ENCODE results near the gene TAAR2.

The TAAR2 gene

DNA sequence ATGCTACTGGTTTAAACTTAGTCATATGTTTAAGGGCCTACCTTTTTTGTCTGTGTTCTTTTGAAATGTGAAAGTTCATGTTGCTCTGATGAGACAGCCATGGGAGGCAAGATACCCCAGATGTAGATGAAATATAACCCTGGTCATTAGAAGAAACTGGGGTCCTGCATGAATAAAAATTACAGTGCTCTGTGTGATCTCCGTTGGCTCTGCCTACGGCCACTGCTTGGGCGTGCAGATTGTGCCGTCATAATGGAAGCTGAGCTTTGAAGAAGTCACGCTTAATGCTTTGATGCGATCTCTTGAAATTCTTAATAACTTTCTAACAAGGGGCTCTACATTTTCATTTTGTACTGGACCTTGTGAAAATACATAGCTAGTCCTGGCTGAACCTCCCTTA, at the start of gene TAAR2:
Gene TAAR2, minus strand, starts transcription at position 101 of the 400 bp plus-strand sequence. Its CDS starts 0 bp downstream, at position 101.
- ATAC-seq (ENCODE audit: low read depth) (no peak), DNase-seq (ENCODE audit: low spot score) (no peak)
- no peak within 1 kb of the TSS for H3K27ac ChIP-seq (ENCODE audit: poor library complexity, severe bottlenecking)
- no peak for TF ChIP-seq CTCF (IDR thresholded peaks at IDR 0.05; ENCODE audit: poor library complexity, severe bottlenecking)
- no peaks in the 10 kb centered on the region for H3K4me1 ChIP-seq (ENCODE audit: insufficient read depth, poor library complexity, severe bottlenecking)
- no peaks in the 10 kb centered on the region for H3K9me3 ChIP-seq (ENCODE audit: severe bottlenecking)
- no peaks in the 10 kb centered on the region for H3K27me3 ChIP-seq (ENCODE audit: insufficient read depth, poor library complexity, severe bottlenecking)
- H3K36me3 ChIP-seq (ENCODE audit: low read depth) = no peaks in the 10 kb centered on the region
- no peak within 1 kb of the TSS for H3K4me3 ChIP-seq (ENCODE audit: severe bottlenecking)

DNA sequence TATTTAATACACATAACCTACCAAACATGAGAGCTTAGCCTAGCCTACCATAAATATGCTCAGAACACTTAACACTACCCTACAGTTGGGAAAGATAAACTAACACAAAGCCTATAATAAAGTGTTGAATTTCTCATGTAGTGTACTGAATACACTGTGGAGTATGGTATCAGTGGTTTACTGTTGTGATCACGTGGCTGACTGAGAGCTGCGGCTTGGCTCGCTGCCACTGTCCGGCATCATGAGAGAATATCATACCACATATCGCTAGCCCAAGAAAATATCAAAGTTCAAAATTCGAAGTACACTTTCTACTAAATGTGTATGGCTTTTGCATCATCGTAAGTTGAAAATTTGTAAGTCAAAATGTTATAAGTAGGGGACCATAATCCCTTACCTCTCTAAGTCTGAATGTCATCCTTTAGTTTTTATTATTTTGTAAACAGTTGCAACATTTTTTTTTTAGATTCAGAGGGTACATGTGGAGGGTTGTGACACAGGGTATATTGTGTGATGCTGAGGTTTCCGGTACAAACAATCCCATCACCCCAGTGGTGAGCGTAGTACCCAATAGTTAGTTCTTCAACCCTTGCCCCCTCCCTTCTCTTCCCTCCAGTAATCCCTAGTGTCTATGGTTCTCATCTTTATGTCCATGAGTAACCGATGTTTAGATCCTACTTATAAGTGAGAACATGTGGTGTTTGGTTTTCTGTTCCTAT, 49.5 kb upstream of the TAAR2 start:
- H3K27me3 ChIP-seq (ENCODE audit: insufficient read depth, poor library complexity, severe bottlenecking) = no peaks in the 10 kb centered on the region
- H3K9me3 ChIP-seq (ENCODE audit: severe bottlenecking) = no peaks in the 10 kb centered on the region
- DNase-seq (ENCODE audit: low spot score) (no peak), ATAC-seq (ENCODE audit: low read depth) (no peak)
- H3K27ac ChIP-seq (ENCODE audit: poor library complexity, severe bottlenecking) = no peak overlapping the region
- TF ChIP-seq CTCF (IDR thresholded peaks at IDR 0.05; ENCODE audit: poor library complexity, severe bottlenecking) = no peak
- peaks cover 4% of the 10 kb centered on the region for H3K4me1 ChIP-seq (ENCODE audit: insufficient read depth, poor library complexity, severe bottlenecking)
- no peaks in the 10 kb centered on the region for H3K36me3 ChIP-seq (ENCODE audit: low read depth)
- no peak overlapping the region for H3K4me3 ChIP-seq (ENCODE audit: severe bottlenecking)

- no peaks in the 10 kb centered on the region for H3K9me3 ChIP-seq (ENCODE audit: severe bottlenecking)
- H3K27me3 ChIP-seq (ENCODE audit: insufficient read depth, poor library complexity, severe bottlenecking) = no peaks in the 10 kb centered on the region
- no peak overlapping the region for H3K27ac ChIP-seq (ENCODE audit: poor library complexity, severe bottlenecking)
- TF ChIP-seq CTCF (IDR thresholded peaks at IDR 0.05; ENCODE audit: poor library complexity, severe bottlenecking) = no peak
- H3K4me3 ChIP-seq (ENCODE audit: severe bottlenecking) = no peak overlapping the region
- peaks cover 4% of the 10 kb centered on the region for H3K4me1 ChIP-seq (ENCODE audit: insufficient read depth, poor library complexity, severe bottlenecking)
- DNase-seq (ENCODE audit: low spot score) (no peak), ATAC-seq (ENCODE audit: low read depth) (no peak)
- H3K36me3 ChIP-seq (ENCODE audit: low read depth) = no peaks in the 10 kb centered on the region
Observed at GRCh38 chr6:132671295-132671694, 47.2 kb upstream of the TAAR2 start.

GRCh38 chr6:132669690-132670291, 45.7 kb upstream of the TAAR2 start:
- H3K27me3 ChIP-seq (ENCODE audit: insufficient read depth, poor library complexity, severe bottlenecking) = no peaks in the 10 kb centered on the region
- TF ChIP-seq CTCF (IDR thresholded peaks at IDR 0.05; ENCODE audit: poor library complexity, severe bottlenecking) = peak; percentile 71
- ATAC-seq (ENCODE audit: low read depth) = peak; percentile 56
- H3K9me3 ChIP-seq (ENCODE audit: severe bottlenecking) = no peaks in the 10 kb centered on the region
- peaks cover 4% of the 10 kb centered on the region for H3K4me1 ChIP-seq (ENCODE audit: insufficient read depth, poor library complexity, severe bottlenecking)
- no peak overlapping the region for H3K27ac ChIP-seq (ENCODE audit: poor library complexity, severe bottlenecking)
- no peak for DNase-seq (ENCODE audit: low spot score)
- no peaks in the 10 kb centered on the region for H3K36me3 ChIP-seq (ENCODE audit: low read depth)
- H3K4me3 ChIP-seq (ENCODE audit: severe bottlenecking) = no peak overlapping the region

- Histone ChIP-seq H3K9me3 (ENCODE audit: severe bottlenecking) (no peaks in the 10 kb centered on the region), H3K4me1 (ENCODE audit: insufficient read depth, poor library complexity, severe bottlenecking) (peaks cover 4% of the 10 kb centered on the region), H3K4me3 (ENCODE audit: severe bottlenecking) (no peak overlapping the region), H3K27ac (ENCODE audit: poor library complexity, severe bottlenecking) (no peak overlapping the region), H3K27me3 (ENCODE audit: insufficient read depth, poor library complexity, severe bottlenecking) (no peaks in the 10 kb centered on the region), H3K36me3 (ENCODE audit: low read depth) (no peaks in the 10 kb centered on the region)
- DNase-seq (ENCODE audit: low spot score) (no peak), ATAC-seq (ENCODE audit: low read depth) (no peak)
- no peak for TF ChIP-seq CTCF (IDR thresholded peaks at IDR 0.05; ENCODE audit: poor library complexity, severe bottlenecking)
Observed at GRCh38 chr6:132666118-132666517, 42.0 kb upstream of the TAAR2 start.
